ENCODE data around the gene DESI2.

DNA sequence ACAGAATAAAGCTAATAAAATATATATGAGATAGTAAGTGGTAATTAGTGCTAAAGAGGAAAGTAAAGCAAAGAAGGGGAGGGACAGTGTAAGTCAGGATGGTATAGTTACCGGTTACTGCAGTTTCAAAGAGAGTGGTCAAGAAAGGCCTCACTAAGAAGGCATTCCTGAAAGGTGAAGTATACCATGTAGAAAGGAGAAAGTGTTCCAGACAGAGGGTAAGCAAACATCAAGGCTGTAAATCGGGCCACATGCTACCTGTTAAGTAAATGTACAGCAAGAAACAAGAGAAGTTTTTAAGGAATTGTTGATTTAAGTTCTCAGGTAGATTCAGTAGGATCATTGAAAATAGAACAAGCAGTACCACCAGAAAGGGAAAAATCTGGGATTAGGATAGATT is 9.7 kb downstream of the DESI2 start:
- TF ChIP-seq TAF1 (IDR thresholded peaks at IDR 0.05; ENCODE audit: low read depth) = no peak
- TF ChIP-seq, protein P1, sequence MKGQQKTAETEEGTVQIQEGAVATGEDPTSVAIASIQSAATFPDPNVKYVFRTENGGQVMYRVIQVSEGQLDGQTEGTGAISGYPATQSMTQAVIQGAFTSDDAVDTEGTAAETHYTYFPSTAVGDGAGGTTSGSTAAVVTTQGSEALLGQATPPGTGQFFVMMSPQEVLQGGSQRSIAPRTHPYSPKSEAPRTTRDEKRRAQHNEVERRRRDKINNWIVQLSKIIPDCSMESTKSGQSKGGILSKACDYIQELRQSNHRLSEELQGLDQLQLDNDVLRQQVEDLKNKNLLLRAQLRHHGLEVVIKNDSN (IDR thresholded peaks at IDR 0.05) = no peak
- no peak for TF ChIP-seq CEBPB (IDR thresholded peaks at IDR 0.05)
- TF ChIP-seq EP300 (IDR thresholded peaks at IDR 0.05; ENCODE audit: borderline replicate concordance) = no peak
- TF ChIP-seq, protein P2, sequence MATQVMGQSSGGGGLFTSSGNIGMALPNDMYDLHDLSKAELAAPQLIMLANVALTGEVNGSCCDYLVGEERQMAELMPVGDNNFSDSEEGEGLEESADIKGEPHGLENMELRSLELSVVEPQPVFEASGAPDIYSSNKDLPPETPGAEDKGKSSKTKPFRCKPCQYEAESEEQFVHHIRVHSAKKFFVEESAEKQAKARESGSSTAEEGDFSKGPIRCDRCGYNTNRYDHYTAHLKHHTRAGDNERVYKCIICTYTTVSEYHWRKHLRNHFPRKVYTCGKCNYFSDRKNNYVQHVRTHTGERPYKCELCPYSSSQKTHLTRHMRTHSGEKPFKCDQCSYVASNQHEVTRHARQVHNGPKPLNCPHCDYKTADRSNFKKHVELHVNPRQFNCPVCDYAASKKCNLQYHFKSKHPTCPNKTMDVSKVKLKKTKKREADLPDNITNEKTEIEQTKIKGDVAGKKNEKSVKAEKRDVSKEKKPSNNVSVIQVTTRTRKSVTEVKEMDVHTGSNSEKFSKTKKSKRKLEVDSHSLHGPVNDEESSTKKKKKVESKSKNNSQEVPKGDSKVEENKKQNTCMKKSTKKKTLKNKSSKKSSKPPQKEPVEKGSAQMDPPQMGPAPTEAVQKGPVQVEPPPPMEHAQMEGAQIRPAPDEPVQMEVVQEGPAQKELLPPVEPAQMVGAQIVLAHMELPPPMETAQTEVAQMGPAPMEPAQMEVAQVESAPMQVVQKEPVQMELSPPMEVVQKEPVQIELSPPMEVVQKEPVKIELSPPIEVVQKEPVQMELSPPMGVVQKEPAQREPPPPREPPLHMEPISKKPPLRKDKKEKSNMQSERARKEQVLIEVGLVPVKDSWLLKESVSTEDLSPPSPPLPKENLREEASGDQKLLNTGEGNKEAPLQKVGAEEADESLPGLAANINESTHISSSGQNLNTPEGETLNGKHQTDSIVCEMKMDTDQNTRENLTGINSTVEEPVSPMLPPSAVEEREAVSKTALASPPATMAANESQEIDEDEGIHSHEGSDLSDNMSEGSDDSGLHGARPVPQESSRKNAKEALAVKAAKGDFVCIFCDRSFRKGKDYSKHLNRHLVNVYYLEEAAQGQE (IDR thresholded peaks at IDR 0.05; ENCODE audit: low read depth) = no peak
- no peak for TF ChIP-seq YY1 (IDR thresholded peaks at IDR 0.05; ENCODE audit: low read depth)
- no peak for TF ChIP-seq NFIC (IDR thresholded peaks at IDR 0.05)
- TF ChIP-seq RAD21 (IDR thresholded peaks at IDR 0.05; ENCODE audit: low read depth) = no peak
- no peak for TF ChIP-seq EGR1 (IDR thresholded peaks at IDR 0.05)
- no peak for TF ChIP-seq FOXM1 (IDR thresholded peaks at IDR 0.05; ENCODE audit: borderline replicate concordance, low read depth)

Data from Ishikawa (cell line).